GM18867 (cell line): ENCODE measurements around the gene NR1I3.
"Not testable (repeated sequence)": the region's sequence is repeated elsewhere in the genome, so short reads cannot be mapped to it uniquely, and the experiment has no call there.

Source experiments
- ATAC-seq: cut with Tn5 transposase; IDR thresholded peaks from one replicate; pipeline ENCODE4 v1.9.1; 2021; ENCODE audit warnings: mild to moderate bottlenecking, moderate library complexity; ENCODE audit not compliant: unreplicated experiment

Gene NR1I3

GRCh38 chr1:161238039-161238473, at the start of gene NR1I3:
NR1I3 (minus strand) TSS chr1:161238203; CDS start chr1:161236565, 1,638 bp downstream.
- ATAC-seq = no peak

- no peak for ATAC-seq
Measured at GRCh38 chr1:161287482-161288054, 49.6 kb upstream of the NR1I3 start.

GRCh38 chr1:161285521-161285920, 47.5 kb upstream of the NR1I3 start:
- ATAC-seq = no peak

- ATAC-seq = no peak
Measured at GRCh38 chr1:161285113-161285512, 47.1 kb upstream of the NR1I3 start.

GRCh38 chr1:161282991-161283390, 45.0 kb upstream of the NR1I3 start:
- ATAC-seq = no peak

GRCh38 chr1:161274874-161275273, 36.9 kb upstream of the NR1I3 start:
- ATAC-seq = no peak

- no peak for ATAC-seq
Measured at GRCh38 chr1:161273402-161273801, 35.4 kb upstream of the NR1I3 start.

- no peak for ATAC-seq
Measured at GRCh38 chr1:161267321-161267720, 29.3 kb upstream of the NR1I3 start.

- ATAC-seq = no peak
Measured at GRCh38 chr1:161266836-161267235, 28.8 kb upstream of the NR1I3 start.

GRCh38 chr1:161266202-161266601, 28.2 kb upstream of the NR1I3 start:
- no peak for ATAC-seq

GRCh38 chr1:161265305-161265704, 27.3 kb upstream of the NR1I3 start:
- no peak for ATAC-seq

GRCh38 chr1:161261261-161262235, 23.5 kb upstream of the NR1I3 start:
- no peak for ATAC-seq

- ATAC-seq = no peak
Measured at GRCh38 chr1:161260376-161261260, 22.6 kb upstream of the NR1I3 start.

- no peak for ATAC-seq
Measured at GRCh38 chr1:161259765-161260164, 21.8 kb upstream of the NR1I3 start.

GRCh38 chr1:161259345-161259702, 21.3 kb upstream of the NR1I3 start:
- no peak for ATAC-seq

GRCh38 chr1:161258439-161259344, 20.7 kb upstream of the NR1I3 start, which contains the start of gene PCP4L1:
PCP4L1 (plus strand) TSS chr1:161258745; CDS start chr1:161258975, 230 bp downstream.
- no peak for ATAC-seq

GRCh38 chr1:161257109-161257508, 19.1 kb upstream of the NR1I3 start:
- ATAC-seq = not testable (repeated sequence)

- not testable (repeated sequence) for ATAC-seq
Measured at GRCh38 chr1:161255955-161256520, 18.0 kb upstream of the NR1I3 start.

GRCh38 chr1:161255302-161255701, 17.3 kb upstream of the NR1I3 start:
- not testable (repeated sequence) for ATAC-seq

- ATAC-seq = no peak
Measured at GRCh38 chr1:161251579-161251978, 13.6 kb upstream of the NR1I3 start.
